Glutamatergic neuron (in vitro differentiated cells): ENCODE data around the gene MBTD1. TPM values are rescaled to one million over a fixed set of nuclear protein-coding genes. Genes with fewer than 3 reads are reported as not detected.

Experiments used
- DNase-seq: peaks from one replicate; pipeline ENCODE4 v3.0.0; 2022
- H3K27ac Mint-ChIP-seq: one replicate; pipeline ENCODE4 v1.8.0; 2020; ENCODE audit warnings: mild to moderate bottlenecking, mixed read lengths, inconsistent platforms; ENCODE audit not compliant: unreplicated experiment
- H3K27me3 Mint-ChIP-seq: one replicate; pipeline ENCODE4 v1.8.0; 2020; ENCODE audit warnings: mild to moderate bottlenecking, moderate library complexity, mixed read lengths, inconsistent platforms; ENCODE audit not compliant: unreplicated experiment
- H3K36me3 Mint-ChIP-seq: one replicate; pipeline ENCODE4 v1.8.0; 2020; ENCODE audit warnings: mild to moderate bottlenecking, mixed read lengths, inconsistent platforms; ENCODE audit not compliant: unreplicated experiment
- H3K4me1 Mint-ChIP-seq: one replicate; pipeline ENCODE4 v1.8.0; 2020; ENCODE audit warnings: mild to moderate bottlenecking, low read depth, mixed read lengths, inconsistent platforms; ENCODE audit not compliant: unreplicated experiment
- H3K4me3 Mint-ChIP-seq: one replicate; pipeline ENCODE4 v1.8.0; 2020; ENCODE audit warnings: mild to moderate bottlenecking, mixed read lengths, inconsistent platforms; ENCODE audit not compliant: unreplicated experiment
- H3K9me3 Mint-ChIP-seq: one replicate; pipeline ENCODE4 v1.8.0; 2020; ENCODE audit warnings: mild to moderate bottlenecking, moderate library complexity, mixed read lengths, inconsistent platforms; ENCODE audit not compliant: unreplicated experiment
- CTCF ChIP-seq: fragments of 200-600 bp; sonication (generic); IDR thresholded peaks from one replicate; pipeline ENCODE4 v1.5.0; 2021; ENCODE audit not compliant: partially characterized antibody, unreplicated experiment
- total RNA-seq: library from RNA; stranded (reverse); fragmentation: NEBNext Ultra II Directional; extraction: Animal tissue kit (Norgen Biotek cat#: 25700); gene quantifications from one replicate; pipeline ENCODE4 v1.2.1, GENCODE V29; 2021; ENCODE audit not compliant: unreplicated experiment

The MBTD1 gene
- total RNA-seq, 1 donor from 2014 or later: 32.3 TPM

GRCh38 chr17:51144266-51145022 is 115.4 kb downstream of the MBTD1 start:
- H3K9me3 Mint-ChIP-seq: peaks cover 4% of the 10 kb centered on the region
- H3K36me3 Mint-ChIP-seq: no peaks in the 10 kb centered on the region
- peaks cover 6% of the 10 kb centered on the region for H3K4me1 Mint-ChIP-seq
- H3K4me3 Mint-ChIP-seq: no peak overlapping the region
- H3K27me3 Mint-ChIP-seq: no peaks in the 10 kb centered on the region
- no peak for DNase-seq
- TF ChIP-seq CTCF: no peak
- no peak overlapping the region for H3K27ac Mint-ChIP-seq

- no peaks in the 10 kb centered on the region for H3K36me3 Mint-ChIP-seq
- H3K4me3 Mint-ChIP-seq: no peak overlapping the region
- no peak for DNase-seq
- no peak for TF ChIP-seq CTCF
- no peak overlapping the region for H3K27ac Mint-ChIP-seq
- peaks cover 6% of the 10 kb centered on the region for H3K4me1 Mint-ChIP-seq
- H3K9me3 Mint-ChIP-seq: peaks cover 2% of the 10 kb centered on the region
- H3K27me3 Mint-ChIP-seq: no peaks in the 10 kb centered on the region
Measured at GRCh38 chr17:51142597-51142996, 117.3 kb downstream of the MBTD1 start.

- TF ChIP-seq CTCF: no peak
- H3K36me3 Mint-ChIP-seq: no peaks in the 10 kb centered on the region
- no peak overlapping the region for H3K27ac Mint-ChIP-seq
- no peak overlapping the region for H3K4me3 Mint-ChIP-seq
- no peak for DNase-seq
- peaks cover 3% of the 10 kb centered on the region for H3K9me3 Mint-ChIP-seq
- H3K4me1 Mint-ChIP-seq: no peaks in the 10 kb centered on the region
- H3K27me3 Mint-ChIP-seq: no peaks in the 10 kb centered on the region
Measured at GRCh38 chr17:51135956-51136355, 123.9 kb downstream of the MBTD1 start.

- H3K9me3 Mint-ChIP-seq: peaks cover 3% of the 10 kb centered on the region
- no peaks in the 10 kb centered on the region for H3K4me1 Mint-ChIP-seq
- no peak overlapping the region for H3K27ac Mint-ChIP-seq
- no peak overlapping the region for H3K4me3 Mint-ChIP-seq
- DNase-seq: no peak
- no peaks in the 10 kb centered on the region for H3K27me3 Mint-ChIP-seq
- no peak for TF ChIP-seq CTCF
- H3K36me3 Mint-ChIP-seq: no peaks in the 10 kb centered on the region
Measured at GRCh38 chr17:51133365-51133764, 126.5 kb downstream of the MBTD1 start.

DNA sequence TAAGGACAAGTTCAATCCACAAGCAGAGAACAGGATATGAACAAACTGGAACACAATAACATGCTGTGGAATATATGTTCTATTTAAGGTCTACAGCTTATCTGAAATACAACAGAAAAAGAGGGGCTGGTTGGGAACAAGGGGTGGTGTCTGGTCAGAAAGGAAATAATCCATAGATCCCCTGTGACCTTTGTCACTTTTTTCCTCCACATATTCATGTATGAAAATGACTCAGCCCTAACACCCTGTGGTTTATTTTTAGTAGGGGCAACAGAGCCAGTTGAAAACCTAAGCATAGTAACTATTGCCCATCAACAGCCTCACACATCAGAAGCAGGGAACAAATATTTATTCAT is 126.9 kb downstream of the MBTD1 start:
- TF ChIP-seq CTCF: no peak
- no peak for DNase-seq
- Mint-ChIP-seq H3K27me3 (no peaks in the 10 kb centered on the region), H3K36me3 (no peaks in the 10 kb centered on the region), H3K4me3 (no peak overlapping the region), H3K27ac (no peak overlapping the region), H3K9me3 (peaks cover 3% of the 10 kb centered on the region), H3K4me1 (no peaks in the 10 kb centered on the region)
